NCI-H2227 (cell line): Measurements from ENCODE around the gene SSTR3.
"Not testable (repeated sequence)": the region's sequence is repeated elsewhere in the genome, so short reads cannot be mapped to it uniquely, and the experiment has no call there.

Experiments
- DNase-seq: peaks from one replicate; lab custom pipeline; 2025; ENCODE audit not compliant: unreplicated experiment; lab: John Stamatoyannopoulos, UW

Gene SSTR3

GRCh38 chr22:37243402-37244113, 31.3 kb upstream of the SSTR3 start:
- DNase-seq = no peak

GRCh38 chr22:37242395-37242918, 30.2 kb upstream of the SSTR3 start:
- no peak for DNase-seq

GRCh38 chr22:37241351-37242142, 29.3 kb upstream of the SSTR3 start:
- no peak for DNase-seq

- no peak for DNase-seq
Observed at GRCh38 chr22:37240941-37241320, 28.7 kb upstream of the SSTR3 start.

GRCh38 chr22:37240240-37240940, 28.1 kb upstream of the SSTR3 start:
- no peak for DNase-seq

- no peak for DNase-seq
Observed at GRCh38 chr22:37239336-37240239, 27.3 kb upstream of the SSTR3 start.

GRCh38 chr22:37237371-37238268, 25.3 kb upstream of the SSTR3 start:
- no peak for DNase-seq

GRCh38 chr22:37235897-37236607, 23.8 kb upstream of the SSTR3 start:
- no peak for DNase-seq

GRCh38 chr22:37234736-37235711, 22.7 kb upstream of the SSTR3 start:
- DNase-seq = no peak

- DNase-seq = no peak
Observed at GRCh38 chr22:37233751-37234631, 21.7 kb upstream of the SSTR3 start.

- not testable (repeated sequence) for DNase-seq
Observed at GRCh38 chr22:37233371-37233750, 21.1 kb upstream of the SSTR3 start.

- DNase-seq = no peak
Observed at GRCh38 chr22:37232140-37232998, 20.1 kb upstream of the SSTR3 start.

GRCh38 chr22:37231406-37232139, 19.3 kb upstream of the SSTR3 start:
- no peak for DNase-seq

- no peak for DNase-seq
Observed at GRCh38 chr22:37230673-37231405, 18.6 kb upstream of the SSTR3 start.
